Body of pancreas (tissue), 4 donors: ENCODE results near the gene CES3.

ENCODE experiments used
- CTCF ChIP-seq, 7 experiments: fragments of 450-650 bp in 4 of 7; fragments of 200-600 bp in 3 of 7; sonication (generic) in 3 of 7; IDR thresholded peaks; one replicate each; pipeline ENCODE4 v1.5.1; 2016 to 2019; ENCODE audit warnings: antibody characterized with exemption in 7 of 7
- POLR2A ChIP-seq, 3 donors: fragments of 450-650 bp; IDR thresholded peaks; one replicate each; pipeline ENCODE4 v1.6.1; 2016; ENCODE audit warnings: antibody characterized with exemption in 3 of 3, mild to moderate bottlenecking in 2 of 3

DNA sequence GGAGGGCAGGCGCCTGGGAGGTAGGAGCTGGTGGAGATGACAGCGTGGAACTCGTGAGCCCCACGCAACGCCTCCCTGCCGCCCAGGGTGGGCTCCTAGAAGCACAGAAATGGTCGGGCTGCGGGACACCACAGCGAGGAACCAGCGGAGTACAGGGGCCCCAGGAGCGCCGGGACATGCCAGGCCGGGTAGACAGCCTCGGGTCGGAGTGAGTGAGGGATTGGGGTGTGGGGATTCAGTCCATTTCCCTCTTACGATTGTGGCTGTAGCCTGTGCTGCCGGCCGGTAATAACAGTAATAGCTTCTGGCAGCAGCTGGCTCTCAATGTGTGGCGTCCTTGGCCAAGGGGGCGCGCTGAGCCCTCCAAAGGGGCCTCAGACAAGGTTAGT, 12.2 kb upstream of the CES3 start:
- TF ChIP-seq POLR2A (IDR thresholded peaks at IDR 0.05) (no peak), CTCF (IDR thresholded peaks at IDR 0.05) (no peak)
